AG04449 (cell line): ENCODE measurements around the gene RRAGD.

ENCODE experiments used
- CTCF ChIA-PET: fragments of 350-600 bp; formaldehyde crosslinking; extraction: SDS; loops from one replicate; lab custom pipeline; 2021; ENCODE audit warnings: antibody characterized with exemption; lab: Yijun Ruan, JAX
- POLR2A ChIA-PET: fragments of 400-600, 350-600 bp; formaldehyde crosslinking; extraction: SDS; loops from one replicate; lab custom pipeline; 2020; ENCODE audit warnings: antibody characterized with exemption, inconsistent platforms; lab: Yijun Ruan, JAX
- DNase-seq: peaks from one replicate; pipeline ENCODE4 v3.0.0-alpha.2; 2010; ENCODE audit warnings: low read depth, low spot score
- H3K4me3 ChIP-seq: 2 replicates; pipeline ENCODE4 v1.5.1; 2011; ENCODE audit warnings: low read depth, mild to moderate bottlenecking, control low read depth, low read length
- CTCF ChIP-seq: IDR thresholded peaks from one replicate; pipeline ENCODE4 v1.5.1; 2011; ENCODE audit warnings: mild to moderate bottlenecking, moderate library complexity, low read length, control low read depth, inconsistent platforms; ENCODE audit not compliant: insufficient read depth; ENCODE audit errors: missing control alignments

RRAGD gene

GRCh38 chr6:89315249-89315885, 96.7 kb downstream of the RRAGD start, which contains the start of gene GABRR2:
Gene GABRR2 (minus strand): TSS chr6:89315299. CDS start chr6:89315165, 134 bp downstream.
- DNase-seq: no peak
- CTCF ChIA-PET: no interaction called here
- TF ChIP-seq CTCF: no peak
- POLR2A ChIA-PET: no interaction called here
- H3K4me3 ChIP-seq: no peak within 1 kb of the TSS

- ChIA-PET CTCF (no interaction called here), POLR2A (no interaction called here)
- no peak for TF ChIP-seq CTCF
- no peak overlapping the region for H3K4me3 ChIP-seq
- no peak for DNase-seq
These were observed 97.4 kb downstream of the RRAGD start for GRCh38 chr6:89314692-89315091.
